Bronchial epithelial cell (primary cell): ENCODE data around the gene QSER1. TPM values are rescaled to one million over a fixed set of nuclear protein-coding genes. Genes with fewer than 3 reads are reported as not detected.

Source experiments
- total RNA-seq: library from RNA; depleted of rRNA; stranded (reverse); fragments of >200 nt; gene quantifications from 2 replicates; pipeline ENCODE4 v1.2.1, GENCODE V29; 2014

QSER1 gene
- total RNA-seq, 1 donor from 2014 or later, result 11.1 TPM

Other genes starting within 250 kb of the QSER1 start
- gene CCDC73, start 98.1 kb upstream of the QSER1 start, total RNA-seq, result 0.13 TPM in 1 of 2 replicates, not detected in the other
- 3.7 and 7.7 TPM in 2 replicates for gene PRRG4, start 62.9 kb upstream of the QSER1 start, total RNA-seq
- gene DEPDC7, start 123.1 kb downstream of the QSER1 start, total RNA-seq, result 0.90 and 1.6 TPM in 2 replicates
- gene TCP11L1, start 146.8 kb downstream of the QSER1 start, total RNA-seq, result 8.7 and 11.4 TPM in 2 replicates